Measurements from ENCODE around the gene STEAP1B.

The STEAP1B gene

GRCh38 chr7:22373388-22373787 is 126.6 kb downstream of the STEAP1B start:
- H3K4me1 Mint-ChIP-seq (ENCODE audit: low read depth) = no peaks in the 10 kb centered on the region
- H3K27me3 Mint-ChIP-seq = no peaks in the 10 kb centered on the region
- H3K9me3 Mint-ChIP-seq = no peaks in the 10 kb centered on the region
- no peak overlapping the region for H3K4me3 Mint-ChIP-seq
- H3K36me3 Mint-ChIP-seq (ENCODE audit: low read depth) = no peaks in the 10 kb centered on the region
- H3K27ac Mint-ChIP-seq = no peak overlapping the region

DNA sequence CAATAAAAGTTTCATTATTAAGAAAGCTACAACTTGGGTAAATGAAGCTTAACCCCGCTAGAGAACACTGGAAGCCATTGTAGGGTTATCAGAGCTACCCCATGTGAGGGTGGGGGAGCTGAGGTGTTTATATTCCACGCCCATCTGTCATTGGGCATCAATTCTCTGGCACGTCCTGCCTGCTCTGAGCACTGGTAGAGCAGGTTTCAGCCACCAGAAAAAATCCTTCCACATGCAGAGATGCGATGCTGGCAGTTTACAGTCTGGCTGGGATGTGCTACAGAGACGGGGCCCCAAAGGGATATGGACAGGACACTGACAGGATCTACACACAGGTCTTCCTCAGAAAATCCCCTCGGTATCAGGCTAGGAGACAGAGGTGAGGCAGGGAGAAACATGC is 127.1 kb downstream of the STEAP1B start:
- no peaks in the 10 kb centered on the region for H3K36me3 Mint-ChIP-seq (ENCODE audit: low read depth)
- no peak overlapping the region for H3K27ac Mint-ChIP-seq
- H3K4me3 Mint-ChIP-seq = no peak overlapping the region
- no peaks in the 10 kb centered on the region for H3K9me3 Mint-ChIP-seq
- H3K4me1 Mint-ChIP-seq (ENCODE audit: low read depth) = no peaks in the 10 kb centered on the region
- H3K27me3 Mint-ChIP-seq = no peaks in the 10 kb centered on the region

GRCh38 chr7:22371878-22372277 is 128.1 kb downstream of the STEAP1B start:
- no peaks in the 10 kb centered on the region for H3K4me1 Mint-ChIP-seq (ENCODE audit: low read depth)
- no peak overlapping the region for H3K4me3 Mint-ChIP-seq
- H3K27me3 Mint-ChIP-seq = no peaks in the 10 kb centered on the region
- H3K9me3 Mint-ChIP-seq = no peaks in the 10 kb centered on the region
- H3K27ac Mint-ChIP-seq = no peak overlapping the region
- no peaks in the 10 kb centered on the region for H3K36me3 Mint-ChIP-seq (ENCODE audit: low read depth)
